ENCODE data around the gene VDAC1. TPM values are rescaled to one million over a fixed set of nuclear protein-coding genes. Genes with fewer than 3 reads are reported as not detected.

VDAC1 gene
- total and polyA plus RNA-seq, 2 donors (not counting 1 experiment from before 2014, with no cell fraction given), result 202 to 281 TPM

GRCh38 chr5:134003817-134004625 lies 754 bp downstream of the VDAC1 start:
- peak; percentile 51 to 53 for DNase-seq (ENCODE audit: low read depth in 2 of 2)
- H3K4me3 ChIP-seq (replicated peaks in 1 of 4; ENCODE audit: control extremely low read depth in 1 of 4, insufficient read depth in 1 of 4, low read depth in 3 of 4, low read length in 4 of 4), result peak overlapping the region; percentile 60 to 90 (median 74)
- H3K36me3 ChIP-seq (ENCODE audit: control insufficient read depth, insufficient read depth, low read length), result peaks cover 15% of the 10 kb centered on the region
- H2AFZ ChIP-seq (ENCODE audit: low read length), result no peak overlapping the region
- H3K4me2 ChIP-seq (ENCODE audit: extremely low read depth, insufficient read depth, low read length), result peak overlapping the region; percentile 100
- H3K79me2 ChIP-seq (ENCODE audit: control insufficient read depth, insufficient read depth, low read length), result peaks cover 54% of the 10 kb centered on the region
- H3K9ac ChIP-seq (ENCODE audit: insufficient read depth, low read length), result peak overlapping the region; percentile 97
- peaks cover 3% of the 10 kb centered on the region for H4K20me1 ChIP-seq (ENCODE audit: control insufficient read depth, extremely low read depth, insufficient read depth, low read length)
- peak overlapping the region; percentile 96 for H3K27ac ChIP-seq (ENCODE audit: insufficient read depth, low read length)
- no peaks in the 10 kb centered on the region for H3K27me3 ChIP-seq (ENCODE audit: control insufficient read depth, insufficient read depth, low read length)
- H3K4me1 ChIP-seq (ENCODE audit: control insufficient read depth, extremely low read depth, insufficient read depth, low read length), result peaks cover 21% of the 10 kb centered on the region
- H3K9me3 ChIP-seq (ENCODE audit: control insufficient read depth, insufficient read depth, low read depth, low read length), result no peaks in the 10 kb centered on the region
- TF ChIP-seq EZH2 (IDR thresholded peaks at IDR 0.05; ENCODE audit: low read length, missing control alignments) (no peak), CTCF (conservative IDR thresholded peaks at IDR 0.05 in 1 of 2, IDR thresholded peaks at IDR 0.05 in 1 of 2; ENCODE audit: low read depth in 1 of 2, low read length in 2 of 2) (no peak)

- Histone ChIP-seq H3K9ac (ENCODE audit: insufficient read depth, low read length) (peak overlapping the region; percentile 97), H3K4me3 (replicated peaks in 1 of 4; ENCODE audit: control extremely low read depth in 1 of 4, insufficient read depth in 1 of 4, low read depth in 3 of 4, low read length in 4 of 4) (peak overlapping the region; percentile 60 to 90 (median 74)), H4K20me1 (ENCODE audit: control insufficient read depth, extremely low read depth, insufficient read depth, low read length) (peaks cover 3% of the 10 kb centered on the region), H3K79me2 (ENCODE audit: control insufficient read depth, insufficient read depth, low read length) (peaks cover 62% of the 10 kb centered on the region), H3K9me3 (ENCODE audit: control insufficient read depth, insufficient read depth, low read depth, low read length) (no peaks in the 10 kb centered on the region), H3K27ac (ENCODE audit: insufficient read depth, low read length) (peak overlapping the region; percentile 96), H3K27me3 (ENCODE audit: control insufficient read depth, insufficient read depth, low read length) (no peaks in the 10 kb centered on the region), H2AFZ (ENCODE audit: low read length) (no peak overlapping the region), H3K4me2 (ENCODE audit: extremely low read depth, insufficient read depth, low read length) (peak overlapping the region; percentile 100), H3K4me1 (ENCODE audit: control insufficient read depth, extremely low read depth, insufficient read depth, low read length) (peaks cover 21% of the 10 kb centered on the region), H3K36me3 (ENCODE audit: control insufficient read depth, insufficient read depth, low read length) (peaks cover 15% of the 10 kb centered on the region)
- DNase-seq (ENCODE audit: low read depth in 2 of 2), result no peak
- TF ChIP-seq CTCF (conservative IDR thresholded peaks at IDR 0.05 in 1 of 2, IDR thresholded peaks at IDR 0.05 in 1 of 2; ENCODE audit: low read depth in 1 of 2, low read length in 2 of 2), result no peak
- TF ChIP-seq EZH2 (IDR thresholded peaks at IDR 0.05; ENCODE audit: low read length, missing control alignments), result no peak
These were observed 1.5 kb downstream of the VDAC1 start for GRCh38 chr5:134003064-134003816.

All from fibroblast of lung (primary cell).